HG02852 (cell line): ENCODE data around the gene RSRC2.
"Not testable (repeated sequence)": the region's sequence is repeated elsewhere in the genome, so short reads cannot be mapped to it uniquely, and the experiment has no call there.

Source experiments
- ATAC-seq: cut with Tn5 transposase; IDR thresholded peaks from one replicate; pipeline ENCODE4 v1.9.1; 2021; ENCODE audit warnings: mild to moderate bottlenecking, moderate library complexity; ENCODE audit not compliant: unreplicated experiment

Gene RSRC2

DNA sequence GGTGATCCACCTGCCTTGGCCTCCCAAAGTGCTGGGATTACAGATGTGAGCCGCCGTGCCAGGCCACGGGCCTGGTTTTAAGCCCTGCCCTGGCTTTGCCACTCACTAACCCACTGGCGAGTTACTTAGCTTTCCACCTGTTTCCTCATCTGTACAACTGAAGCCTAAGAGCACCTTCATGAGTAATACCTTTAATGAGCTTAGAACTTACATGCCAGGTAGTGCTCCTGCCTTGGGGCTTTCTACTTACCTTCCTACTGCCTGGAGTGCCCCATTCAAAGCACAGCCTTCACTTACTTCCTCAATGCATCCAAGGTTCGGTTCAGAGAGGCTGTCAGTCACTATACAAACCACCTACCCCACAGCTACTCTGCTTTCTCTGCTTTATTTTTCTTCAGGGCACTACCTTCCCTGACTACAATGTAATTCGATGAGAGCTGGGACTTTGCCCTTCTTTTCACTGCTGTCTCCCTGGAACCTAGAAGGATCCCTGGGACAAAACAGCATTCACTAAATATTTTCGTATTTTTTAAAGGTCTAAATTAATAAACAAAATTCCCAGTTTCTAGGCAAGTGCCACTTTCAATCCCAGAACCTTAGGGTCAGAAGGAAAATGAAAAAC lies 39.8 kb downstream of the RSRC2 start:
- ATAC-seq: no peak

DNA sequence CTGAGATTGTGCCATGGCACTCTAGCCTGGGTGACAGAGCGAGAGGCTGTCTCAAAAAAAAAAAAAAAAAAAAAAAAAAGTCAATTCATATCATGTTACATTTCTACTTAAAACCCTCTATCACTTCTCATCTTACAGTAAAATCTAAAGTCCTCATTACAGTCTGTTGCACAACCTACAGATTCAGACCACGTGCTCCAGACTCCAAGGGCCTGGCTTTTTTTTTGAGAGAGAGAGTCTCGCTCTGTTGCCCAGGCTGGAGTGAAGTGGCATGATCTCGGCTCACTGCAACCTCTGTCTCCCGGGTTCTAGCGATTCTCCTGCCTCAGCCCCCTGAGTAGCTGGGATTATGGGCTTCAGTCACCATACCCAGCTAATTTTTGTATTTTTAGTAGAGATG lies 40.4 kb downstream of the RSRC2 start:
- ATAC-seq: not testable (repeated sequence)

DNA sequence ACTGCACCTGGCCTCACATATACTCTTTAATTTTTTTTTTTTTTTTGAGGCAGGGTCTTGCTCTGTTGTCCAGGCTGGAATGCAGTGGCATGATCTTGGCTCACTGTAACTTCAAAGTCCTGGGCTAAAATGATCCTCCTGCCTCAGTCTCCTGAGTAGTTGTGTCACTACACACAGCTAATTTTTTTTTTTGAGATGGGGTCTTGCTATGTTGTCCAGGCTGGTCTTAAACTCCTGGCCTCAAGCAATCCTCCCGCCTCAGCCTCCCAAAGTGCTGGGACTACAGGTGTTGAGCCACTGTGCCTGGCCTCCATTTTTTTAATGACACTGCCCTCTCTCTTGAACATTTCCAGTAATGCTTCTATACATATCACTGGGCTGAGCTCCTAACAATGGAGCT lies 42.4 kb downstream of the RSRC2 start:
- not testable (repeated sequence) for ATAC-seq

DNA sequence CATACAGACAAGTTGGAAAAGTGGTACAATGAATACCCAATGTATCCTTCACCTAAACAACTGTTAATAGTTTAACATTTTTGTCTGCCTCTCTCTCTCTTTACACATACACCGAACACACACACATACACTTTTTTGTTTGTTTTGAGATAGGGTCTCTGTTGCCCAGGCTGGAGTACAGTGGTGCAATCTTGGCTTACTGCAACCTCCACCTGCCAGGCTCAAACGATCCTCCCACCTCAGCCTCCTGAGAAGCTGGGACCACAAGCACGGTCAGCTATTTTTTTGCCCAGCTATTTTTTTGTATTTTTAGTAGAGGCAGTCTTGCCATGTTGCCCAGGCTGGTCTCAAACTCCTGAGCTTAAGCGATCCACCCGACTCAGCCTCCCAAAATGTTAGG lies 42.8 kb downstream of the RSRC2 start:
- ATAC-seq: no peak

DNA sequence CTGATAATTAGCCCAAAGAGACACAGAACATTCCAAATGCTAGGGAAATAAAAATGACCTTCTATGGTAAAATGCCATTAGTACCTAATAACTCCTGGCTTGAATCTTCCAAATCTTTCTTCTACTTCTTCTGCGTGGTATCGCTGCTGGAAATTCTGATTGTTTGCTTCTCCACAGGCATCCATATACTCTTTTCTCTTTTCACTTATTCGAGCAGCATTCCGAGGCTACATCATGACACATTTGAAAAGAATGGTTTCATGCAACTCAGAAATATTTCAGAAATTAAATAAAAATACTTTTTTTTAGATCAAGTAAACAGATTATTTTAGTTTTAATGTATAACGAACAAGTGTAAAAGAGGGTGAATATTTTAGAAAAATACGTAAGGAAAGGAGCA lies 44.9 kb downstream of the RSRC2 start:
- ATAC-seq: no peak

DNA sequence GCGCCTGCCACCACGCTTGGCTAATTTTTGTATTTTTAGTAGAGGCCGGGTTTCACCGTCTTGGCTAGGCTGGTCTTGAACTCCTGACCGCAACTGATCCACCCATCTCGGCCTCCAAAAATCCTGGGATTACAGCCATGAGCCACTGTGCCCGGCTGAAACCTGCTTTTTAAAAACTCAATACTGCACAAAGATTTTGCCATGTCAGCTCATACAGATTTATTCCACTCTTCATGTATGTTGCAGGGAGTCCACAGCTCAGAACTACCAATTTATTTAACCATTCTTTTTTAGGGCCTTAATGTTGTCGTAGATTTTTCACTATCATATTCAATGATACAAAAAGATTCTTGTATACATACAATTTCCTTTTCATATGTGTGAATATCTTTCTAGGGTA lies 46.0 kb downstream of the RSRC2 start:
- ATAC-seq: no peak

GRCh38 chr12:122474324-122474716 lies 52.4 kb downstream of the RSRC2 start:
- ATAC-seq: peak; percentile 15

DNA sequence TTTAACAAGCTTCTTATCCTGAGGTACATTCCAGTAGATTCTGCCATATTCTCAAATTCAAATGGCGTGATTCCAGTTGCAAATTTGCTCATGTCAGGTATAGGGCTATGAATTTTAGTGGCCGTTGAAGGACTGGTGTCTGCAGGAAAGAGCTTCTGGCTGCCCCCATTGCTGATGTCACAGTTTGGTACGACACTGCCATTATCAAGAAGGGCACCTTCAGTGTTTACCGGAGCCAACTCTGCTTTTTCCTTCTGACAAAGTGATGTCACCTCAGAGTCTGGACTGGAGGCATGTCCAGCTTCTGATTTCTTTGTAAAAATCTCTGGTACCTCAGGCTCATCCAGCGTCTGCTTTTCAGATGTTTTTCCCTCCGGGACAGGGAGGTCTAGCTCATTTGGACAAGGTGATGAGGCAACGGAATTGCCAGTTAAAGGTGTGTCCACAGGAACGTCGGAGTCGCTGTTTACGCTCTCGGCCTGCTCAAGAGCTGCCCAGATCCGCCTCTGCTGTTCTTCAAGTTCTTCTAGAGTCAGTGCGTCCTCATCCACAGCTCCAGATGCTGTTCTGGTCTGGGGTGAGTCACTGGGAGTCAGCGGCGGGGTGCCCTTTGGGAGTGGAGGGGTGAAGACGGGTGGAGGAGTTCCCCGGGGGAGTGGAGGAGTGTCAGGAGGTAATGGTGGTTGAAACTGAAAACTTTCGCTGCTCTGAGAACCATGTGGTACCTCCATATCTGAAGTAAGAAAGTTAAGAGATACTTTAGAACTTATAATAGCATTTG lies 53.0 kb downstream of the RSRC2 start:
- peak; percentile 55 for ATAC-seq

DNA sequence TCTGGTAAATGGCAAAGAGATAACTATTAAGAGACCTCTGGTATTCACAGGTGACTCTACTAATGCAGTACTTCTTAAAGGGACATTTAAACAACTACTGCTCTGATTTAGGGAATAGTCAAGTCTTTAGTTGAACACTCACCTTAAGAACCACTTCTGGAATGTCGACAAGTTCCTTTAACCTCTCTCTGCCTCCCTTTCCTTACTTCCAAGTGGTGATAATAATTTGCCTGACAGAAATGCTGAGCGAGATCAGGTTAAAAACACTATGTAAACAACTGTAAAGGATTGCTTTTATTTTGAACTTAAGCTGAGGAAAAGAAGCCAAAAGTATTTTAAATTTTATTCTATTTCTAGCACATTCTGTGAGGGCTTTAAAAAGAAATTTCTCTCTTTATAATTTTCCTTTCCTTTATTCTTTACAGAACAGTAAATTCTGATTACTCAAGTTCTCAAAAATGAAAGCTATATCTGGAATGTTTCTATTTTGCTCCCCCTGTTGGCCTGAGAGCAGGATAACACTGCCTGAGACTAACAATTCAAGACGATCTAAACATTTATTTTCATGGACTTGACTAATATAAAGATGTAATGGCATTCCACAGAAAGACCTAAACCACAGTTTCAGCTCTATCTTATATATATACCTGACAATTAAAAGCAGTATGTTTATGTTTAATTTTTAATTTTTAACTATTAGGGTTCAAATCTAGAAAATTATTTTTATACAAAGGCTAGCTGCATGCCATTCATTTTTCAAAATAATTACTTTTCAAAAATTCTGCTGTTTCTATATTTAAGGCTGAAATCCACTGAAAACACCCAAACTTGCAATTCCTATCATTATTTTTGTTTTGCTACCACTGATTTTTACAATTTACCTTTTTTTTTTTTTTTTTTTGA lies 55.2 kb downstream of the RSRC2 start:
- ATAC-seq: no peak

GRCh38 chr12:122470576-122470975 lies 56.2 kb downstream of the RSRC2 start:
- ATAC-seq: not testable (repeated sequence)

DNA sequence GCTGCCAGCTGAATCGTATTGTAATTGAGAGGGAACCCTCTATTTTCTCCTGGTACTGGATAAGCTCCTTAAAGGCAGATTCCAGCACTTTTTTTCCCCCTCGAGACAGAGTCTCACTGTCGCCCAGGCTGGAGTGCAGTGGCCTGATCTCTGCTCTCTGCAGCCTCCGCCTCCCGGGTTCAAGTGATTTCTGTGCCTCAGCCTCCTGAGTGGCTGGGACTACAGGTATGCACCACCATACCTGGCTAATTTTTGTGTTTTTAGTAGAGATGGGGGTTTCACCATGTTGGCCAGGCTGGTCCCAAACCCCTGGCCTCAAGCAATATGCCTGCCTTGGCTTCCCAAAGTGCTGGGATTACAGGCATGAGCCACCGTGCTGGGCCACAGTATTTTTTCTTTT lies 56.9 kb downstream of the RSRC2 start:
- ATAC-seq: not testable (repeated sequence)

GRCh38 chr12:122467983-122468382 lies 58.8 kb downstream of the RSRC2 start:
- no peak for ATAC-seq

DNA sequence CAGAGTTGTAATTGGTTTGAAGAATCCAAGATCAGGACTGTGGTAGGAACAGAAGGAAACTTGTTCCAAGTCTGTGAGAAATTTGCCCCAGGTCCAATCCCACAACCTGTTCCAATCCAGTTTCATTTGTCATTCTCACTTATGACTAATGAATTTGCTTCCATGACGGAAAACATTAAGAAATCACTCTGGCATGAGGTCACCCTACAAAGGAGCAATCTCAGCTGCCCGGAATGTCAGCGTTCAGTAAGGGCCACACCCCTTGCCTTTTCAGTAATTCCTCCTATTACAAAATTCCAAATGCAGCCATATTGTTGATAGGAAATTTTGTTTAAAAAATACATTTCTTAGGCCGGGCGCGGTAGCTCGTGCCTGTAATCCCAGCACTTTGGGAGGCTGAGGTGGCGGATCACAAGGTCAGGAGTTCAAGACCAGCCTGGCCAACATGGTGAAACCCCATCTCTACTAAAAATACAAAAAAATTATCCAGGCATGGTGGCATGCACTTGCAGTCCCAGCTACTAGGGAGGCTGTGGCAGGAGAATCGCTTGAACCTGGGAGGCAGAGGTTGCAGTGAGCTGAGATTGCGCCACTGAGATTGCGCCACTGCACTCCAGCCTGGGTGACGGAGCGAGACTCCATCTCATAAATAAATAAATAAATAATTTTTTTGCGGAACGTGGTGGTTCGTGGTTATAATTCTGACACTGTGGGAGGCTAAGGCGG lies 62.3 kb downstream of the RSRC2 start:
- ATAC-seq: not testable (repeated sequence)

DNA sequence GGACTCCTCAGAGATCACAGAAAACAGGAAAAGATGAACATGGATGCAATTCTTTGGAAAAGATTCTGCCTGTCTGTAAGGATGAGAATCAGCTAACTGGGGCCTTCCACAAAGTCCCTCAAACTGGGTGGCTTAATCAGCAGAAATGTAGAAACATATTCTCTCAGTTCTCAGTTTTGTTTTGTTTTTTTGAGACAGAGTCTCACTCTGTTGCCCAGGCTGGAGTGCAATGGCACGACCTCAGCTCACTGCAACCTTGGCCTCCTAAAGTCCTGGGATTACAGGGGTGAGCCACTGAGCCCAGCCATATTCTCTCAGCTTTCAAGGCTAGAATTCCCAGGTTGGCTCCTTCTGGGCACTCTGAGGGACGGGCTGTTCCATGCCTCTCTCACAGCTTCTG lies 66.1 kb downstream of the RSRC2 start:
- no peak for ATAC-seq

DNA sequence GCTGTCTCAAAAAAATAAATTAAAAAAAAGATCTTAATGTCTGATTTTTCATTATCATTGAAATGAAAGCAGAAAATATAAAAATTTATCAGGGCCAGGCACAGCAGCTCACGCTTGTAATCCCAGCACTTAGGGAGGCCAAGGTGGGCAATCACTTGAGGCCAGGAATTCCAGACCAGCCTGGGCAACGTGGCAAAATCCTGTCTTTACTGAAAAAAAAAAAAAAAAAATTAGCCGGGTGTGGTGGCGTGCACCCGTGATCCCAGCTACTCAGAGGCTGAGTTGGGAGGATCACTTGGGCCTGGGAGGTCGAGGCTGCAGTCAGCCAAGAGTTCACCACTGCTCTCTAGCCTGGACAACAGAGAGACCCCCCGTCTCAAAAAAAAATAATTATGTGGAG lies 66.7 kb downstream of the RSRC2 start:
- no peak for ATAC-seq

DNA sequence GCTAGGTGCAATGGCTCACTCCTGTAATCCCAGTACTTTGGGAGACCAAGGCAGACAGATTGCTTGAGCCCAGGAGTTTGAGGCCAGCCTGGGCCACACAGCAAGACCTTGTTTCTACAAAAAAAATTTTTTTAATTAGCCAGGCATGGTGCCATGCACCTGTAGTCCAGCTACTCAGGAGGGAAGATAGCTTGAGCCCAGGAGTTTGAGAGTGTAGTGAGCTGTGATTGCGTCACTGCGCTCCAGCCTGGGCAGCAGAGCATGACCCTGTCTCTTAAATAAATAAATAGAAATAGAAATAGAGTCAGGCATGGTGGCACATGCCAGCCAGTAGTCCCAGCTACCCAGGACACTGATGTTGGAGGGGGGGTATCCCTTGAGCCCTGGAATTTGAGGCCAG lies 67.5 kb downstream of the RSRC2 start:
- no peak for ATAC-seq

GRCh38 chr12:122458105-122459035 lies 68.4 kb downstream of the RSRC2 start:
- no peak for ATAC-seq

GRCh38 chr12:122457627-122458026 lies 69.1 kb downstream of the RSRC2 start:
- no peak for ATAC-seq

DNA sequence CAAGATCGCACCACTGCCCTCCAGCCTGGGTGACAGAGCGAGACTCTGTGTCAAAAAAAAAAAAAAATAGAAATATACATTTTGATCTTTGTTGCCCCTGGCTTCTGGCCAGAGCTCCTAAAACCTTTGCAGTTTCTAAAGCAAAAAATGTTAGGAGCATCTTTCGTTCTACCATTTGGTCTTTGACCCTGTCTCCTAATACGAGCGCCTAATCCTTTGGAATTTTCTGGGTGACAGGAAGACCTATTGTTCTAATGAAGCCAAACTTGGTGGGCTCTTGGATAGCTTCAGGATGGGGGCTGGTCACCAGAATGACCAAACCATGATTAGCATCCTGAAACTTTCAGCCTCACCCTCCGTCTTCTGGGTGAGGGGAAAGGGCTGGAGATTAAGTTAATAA lies 72.0 kb downstream of the RSRC2 start:
- no peak for ATAC-seq

- ATAC-seq: no peak
These were observed 72.5 kb downstream of the RSRC2 start for GRCh38 chr12:122454250-122454721.
